Activated naive CD8-positive, alpha-beta T cell treated with anti-CD3 and anti-CD28 coated beads, Interleukin-2, amount 50 U/mL, for 16 hours (primary cell): ENCODE measurements around the gene HCN3.

Experiments used
- DNase-seq: peaks from one replicate; pipeline ENCODE4 v3.0.0-alpha.2; 2020; ENCODE audit warnings: low read depth, low spot score

HCN3 gene

DNA sequence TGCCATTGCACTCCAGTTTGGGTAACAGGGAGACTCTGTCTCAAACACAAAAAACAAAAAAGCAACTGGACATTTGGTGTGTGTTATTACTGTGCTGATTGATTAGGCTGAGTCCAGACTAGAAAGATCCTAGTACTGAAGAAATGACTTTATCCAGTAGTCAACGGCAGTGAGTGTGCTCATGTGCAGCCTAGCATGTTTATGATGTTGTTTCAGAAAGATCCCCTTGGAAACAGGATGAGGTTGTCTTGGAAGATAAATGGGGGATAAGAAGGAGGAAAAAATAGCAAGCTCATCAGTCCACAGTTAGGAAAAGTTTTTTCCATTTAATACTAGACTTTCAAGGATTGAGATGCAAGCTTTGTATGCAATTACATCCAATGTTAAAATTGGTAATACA lies 57.7 kb downstream of the HCN3 start:
- DNase-seq: no peak
